Neuronal stem cell (in vitro differentiated cells): ENCODE results near the gene IGDCC3.
"Not testable (repeated sequence)": the region's sequence is repeated elsewhere in the genome, so short reads cannot be mapped to it uniquely, and the experiment has no call there.

Experiments used
- DNase-seq: peaks from one replicate; pipeline ENCODE4 v3.0.0-alpha.2; 2013; ENCODE audit warnings: low spot score
- H2AFZ ChIP-seq: one replicate; pipeline ENCODE4 v1.6.1; 2013; ENCODE audit warnings: mild to moderate bottlenecking, low read length, inconsistent platforms
- H2AK5ac ChIP-seq: 2 replicates; pipeline ENCODE4 v1.6.1; 2013; ENCODE audit warnings: low read depth, mild to moderate bottlenecking, inconsistent platforms, low read length, moderate library complexity, mixed read lengths
- H2BK120ac ChIP-seq: 2 replicates; pipeline ENCODE4 v1.6.1; 2013; ENCODE audit warnings: low read depth, mild to moderate bottlenecking, inconsistent platforms, low read length, moderate library complexity, mixed read lengths
- H2BK12ac ChIP-seq: one replicate; pipeline ENCODE4 v1.6.1; 2013; ENCODE audit warnings: low read length, inconsistent platforms
- H2BK15ac ChIP-seq: 2 replicates; pipeline ENCODE4 v1.6.1; 2013; ENCODE audit warnings: mild to moderate bottlenecking, low read length, inconsistent platforms, mixed read lengths
- H2BK5ac ChIP-seq: one replicate; pipeline ENCODE4 v1.6.1; 2013; ENCODE audit warnings: inconsistent platforms, mild to moderate bottlenecking, low read length, moderate library complexity
- H3K14ac ChIP-seq: one replicate; pipeline ENCODE4 v1.6.1; 2013; ENCODE audit warnings: low read length, inconsistent platforms
- H3K18ac ChIP-seq: 2 replicates; pipeline ENCODE4 v1.6.1; 2013; ENCODE audit warnings: low read length, inconsistent platforms
- H3K23ac ChIP-seq: 2 replicates; pipeline ENCODE4 v1.6.1; 2013; ENCODE audit warnings: low read depth, mild to moderate bottlenecking, mixed read lengths, low read length, inconsistent platforms; ENCODE audit not compliant: poor library complexity
- H3K27ac ChIP-seq: replicated peaks from 3 replicates; pipeline ENCODE4 v1.5.1; 2013; ENCODE audit warnings: low read length, inconsistent platforms
- H3K27me3 ChIP-seq, 3 experiments: 2 replicates each; pipeline ENCODE4 v1.6.1; 2013; ENCODE audit warnings: low read length in 3 of 3, mild to moderate bottlenecking in 2 of 3, inconsistent platforms in 1 of 3, low read depth in 1 of 3, mixed read lengths in 1 of 3, moderate library complexity in 1 of 3; ENCODE audit not compliant: control insufficient read depth in 3 of 3, insufficient read depth in 3 of 3
- H3K36me3 ChIP-seq, 2 donors: replicated peaks in 1 of 2; 2 replicates each; pipeline ENCODE4 v1.6.1; 2013; ENCODE audit warnings: low read length in 2 of 2; ENCODE audit not compliant: control insufficient read depth in 2 of 2, insufficient read depth in 2 of 2
- H3K4ac ChIP-seq: 2 replicates; pipeline ENCODE4 v1.6.1; 2013; ENCODE audit warnings: inconsistent platforms, mild to moderate bottlenecking, low read length, moderate library complexity
- H3K4me1 ChIP-seq, 2 donors: 1 replicate in 1 of 2; 2 replicates in 1 of 2; pipeline ENCODE4 v1.6.1; 2013; ENCODE audit warnings: low read length in 2 of 2, low read depth in 1 of 2; ENCODE audit not compliant: control insufficient read depth in 2 of 2, insufficient read depth in 1 of 2
- H3K4me2 ChIP-seq: one replicate; pipeline ENCODE4 v1.6.1; 2013; ENCODE audit warnings: mild to moderate bottlenecking, low read length, inconsistent platforms; ENCODE audit not compliant: insufficient read depth, poor library complexity, severe bottlenecking
- H3K4me3 ChIP-seq, 2 donors: 2 replicates each; pipeline ENCODE4 v1.5.1; 2013; ENCODE audit warnings: low read length in 2 of 2, mild to moderate bottlenecking in 2 of 2, inconsistent platforms in 1 of 2, moderate library complexity in 1 of 2
- H3K79me1 ChIP-seq: one replicate; pipeline ENCODE4 v1.6.1; 2013; ENCODE audit warnings: low read depth, mild to moderate bottlenecking, inconsistent platforms, low read length, moderate library complexity
- H3K9ac ChIP-seq: one replicate; pipeline ENCODE4 v1.6.1; 2013; ENCODE audit warnings: mild to moderate bottlenecking, low read depth, low read length, inconsistent platforms; ENCODE audit not compliant: poor library complexity
- H3K9me3 ChIP-seq, 2 donors: replicated peaks in 1 of 2; 2 replicates each; pipeline versions ENCODE3 to v1.6.1; 2013; ENCODE audit warnings: low read length in 2 of 2, mild to moderate bottlenecking in 2 of 2, inconsistent platforms in 1 of 2, low read depth in 1 of 2, mixed read lengths in 1 of 2, moderate library complexity in 1 of 2; ENCODE audit not compliant: control insufficient read depth in 2 of 2, insufficient read depth in 1 of 2
- H4K8ac ChIP-seq: one replicate; pipeline ENCODE4 v1.6.1; 2013; ENCODE audit warnings: low read depth, mild to moderate bottlenecking, inconsistent platforms, low read length, moderate library complexity
- H4K91ac ChIP-seq: one replicate; pipeline ENCODE4 v1.6.1; 2013; ENCODE audit warnings: low read length, low read depth, mild to moderate bottlenecking, inconsistent platforms; ENCODE audit not compliant: poor library complexity
- WGBS, 2 donors: extraction: QIAGEN DNeasy Blood & Tissue Kit; methylation state at CpG; one replicate each; pipeline ENCODE4 v1.1.7; 2013; ENCODE audit warnings: missing lambda C conversion rate in 2 of 2, mixed read lengths in 1 of 2; ENCODE audit not compliant: insufficient read length in 2 of 2, insufficient replicate concordance in 1 of 2; ENCODE audit errors: extremely low coverage in 2 of 2; 5-methylcytosine and 5-hydroxymethylcytosine counted together

IGDCC3 gene

GRCh38 chr15:65347756-65348155 is 30.0 kb downstream of the IGDCC3 start:
- not testable (repeated sequence) for H2AFZ ChIP-seq, H2AK5ac ChIP-seq, H3K4me2 ChIP-seq, H3K4me3 ChIP-seq, DNase-seq, H3K27me3 ChIP-seq, H3K4ac ChIP-seq, H3K4me1 ChIP-seq, H3K27ac ChIP-seq, H3K23ac ChIP-seq, H3K18ac ChIP-seq, H4K91ac ChIP-seq, H3K9ac ChIP-seq, H2BK120ac ChIP-seq, H2BK15ac ChIP-seq, H2BK5ac ChIP-seq, H3K14ac ChIP-seq, H4K8ac ChIP-seq, H3K79me1 ChIP-seq, H2BK12ac ChIP-seq
- peaks cover 0 to 21% of the 10 kb centered on the region in 2 donors for H3K9me3 ChIP-seq
- H3K36me3 ChIP-seq: peaks cover 0 to 63% of the 10 kb centered on the region in 2 donors
- WGBS, 2 donors: no CpG with 5 or more reads among the region's 8 CpGs

- DNase-seq: no peak
- H3K9ac ChIP-seq: no peak overlapping the region
- H2BK5ac ChIP-seq: no peak overlapping the region
- H3K4me2 ChIP-seq: no peak overlapping the region
- WGBS, 2 donors: no CpG with 5 or more reads among the region's 6 CpGs
- H3K4me3 ChIP-seq: no peak overlapping the region
- H3K4ac ChIP-seq: no peak overlapping the region
- H3K4me1 ChIP-seq: peaks cover 0 to 1% of the 10 kb centered on the region in 2 donors
- H2BK15ac ChIP-seq: no peak overlapping the region
- H2BK120ac ChIP-seq: no peak overlapping the region
- peaks cover 3% of the 10 kb centered on the region for H3K79me1 ChIP-seq
- H3K27ac ChIP-seq: no peak overlapping the region
- H3K23ac ChIP-seq: no peak overlapping the region
- no peak overlapping the region for H3K14ac ChIP-seq
- H3K27me3 ChIP-seq: no peaks in the 10 kb centered on the region
- H4K8ac ChIP-seq: no peak overlapping the region
- no peak overlapping the region for H2BK12ac ChIP-seq
- peaks cover 0 to 61% of the 10 kb centered on the region in 2 donors for H3K36me3 ChIP-seq
- H3K9me3 ChIP-seq: peaks cover 0 to 14% of the 10 kb centered on the region in 2 donors
- no peak overlapping the region for H2AK5ac ChIP-seq
- H3K18ac ChIP-seq: no peak overlapping the region
- no peak overlapping the region for H2AFZ ChIP-seq
- H4K91ac ChIP-seq: no peak overlapping the region
These were observed 30.8 kb downstream of the IGDCC3 start for GRCh38 chr15:65346856-65347598.

DNA sequence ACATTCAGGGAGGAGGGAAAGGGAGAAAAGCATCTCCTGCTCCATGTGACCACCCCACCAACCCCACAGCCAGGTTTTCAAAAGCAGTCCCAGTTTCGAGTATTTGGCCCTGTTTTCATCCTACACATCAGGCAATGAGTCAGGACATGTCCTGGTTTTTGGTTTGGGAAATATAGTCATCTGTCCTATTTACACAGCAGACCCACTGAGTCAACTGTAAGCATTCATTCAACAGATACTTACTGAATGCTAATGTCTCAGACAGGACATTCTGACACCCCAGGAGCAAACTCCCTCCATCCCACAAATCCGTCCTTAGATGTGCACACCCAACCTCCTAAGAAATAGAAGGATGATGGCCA is 32.9 kb downstream of the IGDCC3 start:
- Histone ChIP-seq H3K23ac (no peak overlapping the region), H3K79me1 (peaks cover 3% of the 10 kb centered on the region), H2BK15ac (no peak overlapping the region), H3K36me3 (peaks cover 0 to 56% of the 10 kb centered on the region in 2 donors), H3K18ac (no peak overlapping the region), H4K91ac (no peak overlapping the region), H3K4me3 (no peak overlapping the region), H2BK12ac (no peak overlapping the region), H3K27me3 (no peaks in the 10 kb centered on the region), H3K27ac (no peak overlapping the region), H3K14ac (no peak overlapping the region), H3K4ac (no peak overlapping the region), H3K4me1 (peaks cover 6 to 7% of the 10 kb centered on the region in 2 donors), H2BK5ac (no peak overlapping the region), H4K8ac (no peak overlapping the region), H2BK120ac (no peak overlapping the region), H3K9ac (no peak overlapping the region), H3K9me3 (no peaks in the 10 kb centered on the region), H2AK5ac (no peak overlapping the region), H2AFZ (no peak overlapping the region), H3K4me2 (no peak overlapping the region)
- WGBS, 2 donors: no CpG with 5 or more reads among the region's 2 CpGs
- no peak for DNase-seq

DNA sequence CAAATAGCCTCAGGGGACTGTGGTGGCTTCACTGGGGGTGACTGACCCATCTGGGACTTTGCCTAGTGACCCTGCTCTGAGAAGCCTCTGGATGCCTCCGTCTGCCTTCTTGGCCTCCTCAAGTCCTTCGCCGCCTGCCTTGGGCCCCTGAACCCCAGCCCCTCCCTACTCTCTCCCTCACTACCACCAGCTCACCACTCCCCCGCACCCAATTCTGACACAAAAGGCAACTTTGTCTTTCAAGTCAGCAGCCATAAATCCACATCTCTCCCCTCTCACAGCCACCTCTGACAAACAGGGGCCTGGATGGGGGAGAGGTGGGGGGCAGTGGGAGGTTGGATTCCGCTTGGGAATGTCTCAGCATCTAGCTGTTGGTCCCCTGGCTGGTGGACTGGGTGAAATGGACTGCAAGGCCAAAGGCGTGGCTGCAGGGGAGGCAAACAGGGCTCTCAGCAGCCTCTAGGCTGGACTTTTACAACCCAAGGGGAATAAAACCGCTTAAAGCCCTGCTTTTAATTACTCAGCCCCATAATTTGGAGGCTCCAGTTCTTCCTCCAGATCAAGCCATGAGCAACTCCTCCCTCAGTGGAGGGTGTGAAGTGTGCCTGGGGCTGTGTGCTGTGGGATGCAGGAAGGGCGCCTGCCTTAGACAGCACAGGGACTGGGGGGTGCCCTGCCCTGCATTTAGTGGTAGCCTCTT is 33.4 kb downstream of the IGDCC3 start:
- H3K4me1 ChIP-seq: peaks cover 9 to 11% of the 10 kb centered on the region in 2 donors

More for the DNA sequence above, 33.4 kb downstream of the IGDCC3 start:
- Histone ChIP-seq H2BK5ac (no peak overlapping the region), H2BK15ac (no peak overlapping the region), H3K23ac (no peak overlapping the region), H3K4me2 (no peak overlapping the region), H3K14ac (no peak overlapping the region), H3K27me3 (no peaks in the 10 kb centered on the region), H3K36me3 (peaks cover 0 to 54% of the 10 kb centered on the region in 2 donors), H3K27ac (no peak overlapping the region), H3K18ac (no peak overlapping the region), H3K79me1 (peaks cover 3% of the 10 kb centered on the region), H3K4me3 (no peak overlapping the region), H3K9me3 (no peaks in the 10 kb centered on the region), H2AFZ (no peak overlapping the region), H3K4ac (no peak overlapping the region), H2BK120ac (no peak overlapping the region), H4K8ac (no peak overlapping the region), H2AK5ac (no peak overlapping the region), H4K91ac (no peak overlapping the region), H2BK12ac (no peak overlapping the region), H3K9ac (no peak overlapping the region)
- no CpG with 5 or more reads among the region's 8 CpGs for whole genome bisulfite sequencing, 2 donors
- DNase-seq: no peak
